ENCODE results near the gene PRSS48.
A peak's percentile ranks its signal among the peaks of the same experiment; 100 is the strongest.
"Not testable (repeated sequence)": the region's sequence is repeated elsewhere in the genome, so short reads cannot be mapped to it uniquely, and the experiment has no call there.

The PRSS48 gene

DNA sequence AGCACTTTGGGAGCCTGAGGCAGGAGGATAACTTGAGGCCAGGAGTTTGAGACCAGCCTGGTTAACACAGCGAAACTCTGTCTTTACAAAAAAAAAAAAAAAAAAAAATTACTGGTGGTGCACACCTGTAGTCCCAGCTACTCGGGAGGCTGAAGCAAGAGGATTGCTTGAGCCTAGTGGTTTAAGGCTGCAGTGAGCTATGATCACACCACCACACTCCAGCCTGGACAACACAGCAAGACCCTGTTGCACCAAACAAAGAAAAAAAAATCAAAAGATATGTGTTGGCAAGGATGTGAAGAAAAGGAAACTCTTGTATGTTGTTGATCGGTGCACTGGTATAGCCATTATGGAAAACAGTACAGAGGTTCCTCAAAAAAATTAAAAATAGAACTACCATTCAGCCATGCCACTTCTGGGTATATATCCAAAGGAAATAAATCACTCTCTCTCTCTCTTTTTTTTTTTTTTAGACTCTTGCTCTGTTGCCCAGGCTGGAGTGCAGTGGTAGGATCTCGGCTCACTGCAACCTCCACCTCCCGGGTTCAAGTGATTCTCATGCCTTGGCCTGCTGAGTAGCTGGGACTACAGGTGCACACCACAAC lies 33.3 kb downstream of the PRSS48 start:
- in situ Hi-C loops (cut with HindIII; ENCODE audit: low pct_ligation_motif_present, low pct_unique_long_range_greater_than_20kb, low sequenced_read_pairs) = no loop called here
- no peak for DNase-seq

DNA sequence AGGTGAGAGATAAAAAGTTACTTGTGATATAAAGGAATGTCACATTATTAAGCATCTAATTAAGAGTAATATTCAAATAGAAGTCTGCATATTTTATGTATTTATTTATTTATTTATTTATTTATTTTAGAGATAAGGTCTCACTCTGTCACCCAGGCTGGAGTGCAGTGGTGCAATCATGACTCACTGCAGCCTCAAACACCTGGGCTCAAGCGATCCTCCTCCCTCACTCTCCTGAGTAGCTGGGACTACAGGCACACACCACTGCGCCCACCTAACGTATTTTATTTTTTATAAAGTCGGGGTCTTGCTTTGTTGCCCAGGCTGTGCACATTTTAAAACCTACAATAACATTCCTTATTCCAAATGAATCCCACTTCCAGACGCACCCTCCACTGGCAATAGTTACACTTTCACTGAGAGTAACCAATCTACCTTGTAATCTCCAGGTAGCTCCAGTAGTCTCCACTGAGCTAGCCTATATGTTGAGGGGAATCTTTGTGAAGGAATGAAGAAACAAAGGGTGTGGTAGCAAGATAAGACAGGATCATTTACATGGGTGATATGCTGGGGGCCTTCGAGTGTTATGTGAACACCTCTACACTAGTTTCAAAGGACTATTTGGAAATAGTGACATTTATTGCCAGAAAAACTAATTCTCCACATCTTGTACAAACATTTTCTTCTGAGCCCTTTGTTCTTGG lies 36.5 kb downstream of the PRSS48 start:
- no peak for DNase-seq
- in situ Hi-C loops (cut with HindIII; ENCODE audit: low pct_ligation_motif_present, low pct_unique_long_range_greater_than_20kb, low sequenced_read_pairs) = no loop called here

DNA sequence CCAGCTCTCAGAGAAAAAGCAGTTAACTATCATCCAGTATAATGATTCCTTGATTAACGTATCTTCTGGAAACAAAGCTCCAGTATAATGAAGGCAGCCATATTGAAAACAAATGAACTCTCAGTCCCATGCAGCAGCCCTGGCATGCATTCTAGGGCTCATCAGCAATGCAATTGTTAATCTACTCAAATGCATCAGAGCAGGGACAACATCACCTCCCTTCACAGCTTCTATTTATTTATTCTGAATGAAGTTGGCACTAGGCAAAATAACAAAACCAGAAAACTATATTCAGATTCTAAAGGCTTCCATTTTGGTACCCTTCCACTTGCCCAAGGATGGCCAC lies 37.0 kb downstream of the PRSS48 start:
- no peak for DNase-seq
- in situ Hi-C loops (cut with HindIII; ENCODE audit: low pct_ligation_motif_present, low pct_unique_long_range_greater_than_20kb, low sequenced_read_pairs) = no loop called here

DNA sequence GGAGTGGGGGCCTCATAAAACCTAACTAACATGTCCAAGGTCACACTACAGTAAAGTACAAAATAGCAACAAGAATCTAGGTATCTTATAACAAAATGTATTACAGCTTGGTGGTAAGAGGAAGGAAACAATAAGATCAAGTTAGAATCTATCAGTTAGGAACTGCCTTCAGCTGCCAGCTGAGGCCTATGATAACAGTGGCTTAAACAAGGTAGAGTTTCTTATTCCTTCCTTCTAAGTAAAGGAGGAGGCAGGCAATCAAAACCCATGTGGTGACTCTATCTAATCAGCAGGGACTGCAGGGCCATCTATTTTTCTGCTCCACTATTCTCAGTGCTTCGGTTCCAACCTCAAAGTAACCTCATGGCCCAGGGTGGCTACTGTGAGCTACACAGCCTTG lies 37.5 kb downstream of the PRSS48 start:
- DNase-seq = no peak
- in situ Hi-C loops (cut with HindIII; ENCODE audit: low pct_ligation_motif_present, low pct_unique_long_range_greater_than_20kb, low sequenced_read_pairs) = no loop called here

DNA sequence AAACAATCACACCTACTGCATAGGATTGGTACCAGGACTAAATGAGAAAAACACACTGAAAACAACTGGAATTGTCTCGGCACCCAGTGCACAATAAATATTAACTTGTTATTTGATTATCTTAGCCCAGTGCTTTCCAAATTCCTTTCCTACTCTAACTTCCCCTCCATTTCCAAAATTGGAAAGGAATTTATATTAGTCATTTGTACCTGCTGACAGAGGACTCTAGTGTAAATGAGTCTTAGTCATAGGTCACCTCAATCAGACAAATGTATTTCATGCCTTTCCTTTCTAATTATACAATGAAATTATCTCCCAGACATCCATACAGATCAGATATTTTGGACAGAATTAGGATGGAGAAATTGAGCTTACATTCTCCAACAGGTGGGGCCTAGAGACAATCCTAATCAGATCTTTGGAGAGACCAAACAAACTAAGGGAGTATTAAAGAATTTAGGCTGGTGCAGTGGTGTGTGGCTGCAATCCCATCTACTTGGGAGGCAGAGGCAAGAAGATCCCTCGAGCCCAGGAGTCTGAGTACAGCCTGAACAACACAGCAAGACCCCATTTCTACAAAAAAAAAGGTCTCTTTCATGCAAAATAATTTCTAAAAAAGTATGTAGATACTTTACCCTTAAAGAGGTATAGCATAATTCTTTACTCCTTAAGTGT lies 38.4 kb downstream of the PRSS48 start:
- in situ Hi-C loops (cut with HindIII; ENCODE audit: low pct_ligation_motif_present, low pct_unique_long_range_greater_than_20kb, low sequenced_read_pairs) = no loop called here
- no peak for DNase-seq

DNA sequence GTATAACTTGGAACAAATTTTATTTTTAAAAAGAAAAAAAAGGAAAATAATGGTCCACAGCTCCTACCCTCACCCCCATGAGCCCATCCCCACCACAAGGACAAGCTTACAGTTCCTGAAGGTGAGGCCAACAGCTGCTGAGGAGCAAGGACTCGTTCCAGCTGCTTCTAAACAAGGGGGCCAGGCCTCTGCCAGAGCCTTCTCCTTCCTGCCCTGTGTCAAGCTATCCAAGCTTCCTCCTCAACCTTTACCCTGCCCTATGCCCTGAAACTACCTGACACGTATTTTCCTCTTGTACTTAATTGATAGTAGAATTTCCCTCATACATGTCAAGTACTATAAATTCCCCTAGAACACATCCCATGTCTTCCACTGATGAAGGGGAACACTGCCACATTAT lies 39.7 kb downstream of the PRSS48 start:
- in situ Hi-C loops (cut with HindIII; ENCODE audit: low pct_ligation_motif_present, low pct_unique_long_range_greater_than_20kb, low sequenced_read_pairs) = no loop called here
- DNase-seq = no peak

DNA sequence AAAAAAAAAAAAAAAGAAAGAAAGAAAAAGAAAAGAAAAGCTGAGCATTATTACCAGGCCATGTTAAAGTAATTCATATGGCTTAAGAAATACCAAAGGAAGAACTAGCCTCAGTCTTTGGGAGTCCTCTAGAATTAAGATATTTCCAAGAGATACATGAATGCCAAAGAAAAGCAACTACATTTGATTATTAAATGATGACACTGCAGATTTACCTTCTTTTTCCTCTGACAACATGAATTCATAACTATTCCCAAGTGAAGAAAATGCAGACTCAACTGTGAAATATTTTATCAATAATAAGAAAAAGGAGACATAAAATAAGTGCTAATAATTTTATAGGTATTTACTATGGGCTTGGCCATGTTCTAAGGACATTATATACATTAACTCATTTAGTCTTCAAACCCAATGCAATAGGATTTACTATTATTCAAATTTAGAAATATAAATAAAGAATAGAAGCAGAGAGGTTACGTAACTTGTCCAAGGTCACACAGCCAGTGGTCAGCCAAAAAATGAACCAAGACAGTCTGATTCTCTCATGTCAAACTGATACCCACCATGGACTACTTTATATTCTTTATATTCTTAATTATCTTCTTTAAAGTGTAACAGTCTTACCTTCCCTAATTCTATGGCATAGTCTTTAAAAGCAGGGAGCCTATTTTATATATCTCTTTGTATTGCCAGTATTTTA lies 41.5 kb downstream of the PRSS48 start:
- in situ Hi-C loops (cut with HindIII; ENCODE audit: low pct_ligation_motif_present, low pct_unique_long_range_greater_than_20kb, low sequenced_read_pairs) = no loop called here
- no peak for DNase-seq

DNA sequence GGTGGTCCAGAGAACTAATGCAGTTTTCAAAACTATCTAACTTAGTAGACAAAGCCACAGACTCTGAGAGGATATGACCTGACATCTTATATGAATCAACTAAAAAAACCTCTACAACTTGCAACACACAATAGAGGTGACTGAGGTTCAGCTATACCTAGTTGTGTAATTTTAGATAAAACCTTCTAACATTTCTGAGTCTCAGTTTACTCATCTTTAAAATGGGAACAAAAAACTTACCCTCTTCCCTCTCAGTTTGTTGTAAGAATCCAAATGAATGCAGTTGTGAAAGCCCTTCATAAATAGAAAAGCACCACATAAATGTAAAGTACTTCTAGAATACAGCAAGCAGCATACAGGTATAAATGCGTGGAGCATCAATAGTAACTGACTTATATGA lies 42.5 kb downstream of the PRSS48 start:
- DNase-seq = no peak
- in situ Hi-C loops (cut with HindIII; ENCODE audit: low pct_ligation_motif_present, low pct_unique_long_range_greater_than_20kb, low sequenced_read_pairs) = no loop called here

DNA sequence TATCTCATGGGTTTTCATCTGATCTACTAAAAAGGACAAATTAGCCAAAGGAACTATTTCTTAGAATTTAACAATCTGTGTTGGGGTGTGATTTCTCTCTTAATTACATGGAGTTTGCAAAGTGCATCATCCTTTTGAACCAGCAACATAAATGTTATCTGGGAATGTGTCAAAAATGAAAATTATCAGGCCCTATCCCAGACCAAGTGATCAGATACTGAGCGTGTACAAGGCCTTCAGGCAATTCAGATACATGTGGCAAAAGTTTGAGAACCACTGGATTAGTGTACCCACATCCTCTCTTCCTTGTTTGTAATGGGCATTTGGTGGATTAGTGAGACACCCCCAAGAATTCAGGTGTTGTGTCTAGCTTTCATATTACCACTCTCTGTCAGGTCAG lies 44.6 kb downstream of the PRSS48 start:
- in situ Hi-C loops (cut with HindIII; ENCODE audit: low pct_ligation_motif_present, low pct_unique_long_range_greater_than_20kb, low sequenced_read_pairs) = no loop called here

DNA sequence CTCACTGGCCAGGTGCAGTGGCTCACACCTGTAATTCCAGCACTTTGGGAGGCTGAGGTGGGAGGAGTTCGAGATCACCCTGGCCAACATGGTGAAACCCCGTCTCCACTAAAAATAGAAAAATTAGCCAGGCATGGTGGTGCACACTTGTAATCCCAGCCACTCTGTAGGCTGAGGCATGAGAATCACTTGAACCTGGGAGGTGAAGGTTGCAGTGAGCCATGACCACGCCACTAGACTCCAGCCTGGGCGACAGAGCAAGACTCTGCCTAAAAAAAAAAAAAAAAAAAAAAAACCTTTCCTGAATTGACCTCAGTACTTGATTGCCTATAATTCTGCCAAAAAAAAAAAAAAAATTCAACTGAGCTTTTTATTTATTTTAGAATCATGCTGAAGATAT lies 45.2 kb downstream of the PRSS48 start:
- in situ Hi-C loops (cut with HindIII; ENCODE audit: low pct_ligation_motif_present, low pct_unique_long_range_greater_than_20kb, low sequenced_read_pairs) = not testable (repeated sequence)
- peak; percentile 19 for DNase-seq

More for the DNA sequence above, 44.6 kb downstream of the PRSS48 start:
- DNase-seq = no peak

DNA sequence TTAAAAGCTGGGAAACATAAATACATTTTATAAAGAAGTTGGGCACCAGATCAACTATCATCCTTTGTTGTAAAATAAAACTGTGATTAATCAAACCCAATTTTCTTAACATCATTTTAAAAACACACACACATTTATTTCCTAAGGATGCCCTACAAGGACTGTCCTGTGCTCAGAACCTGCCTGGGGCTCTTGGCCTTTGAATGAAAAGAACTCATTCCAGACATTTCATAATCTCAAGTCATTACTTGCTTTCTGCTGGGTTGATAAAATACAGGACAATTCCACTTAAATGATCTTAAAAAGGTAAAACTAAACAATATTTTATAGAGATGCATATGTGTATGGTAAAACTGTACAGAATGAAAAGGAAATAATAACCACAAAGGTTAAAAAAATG lies 45.6 kb downstream of the PRSS48 start:
- in situ Hi-C loops (cut with HindIII; ENCODE audit: low pct_ligation_motif_present, low pct_unique_long_range_greater_than_20kb, low sequenced_read_pairs) = no loop called here
- no peak for DNase-seq

DNA sequence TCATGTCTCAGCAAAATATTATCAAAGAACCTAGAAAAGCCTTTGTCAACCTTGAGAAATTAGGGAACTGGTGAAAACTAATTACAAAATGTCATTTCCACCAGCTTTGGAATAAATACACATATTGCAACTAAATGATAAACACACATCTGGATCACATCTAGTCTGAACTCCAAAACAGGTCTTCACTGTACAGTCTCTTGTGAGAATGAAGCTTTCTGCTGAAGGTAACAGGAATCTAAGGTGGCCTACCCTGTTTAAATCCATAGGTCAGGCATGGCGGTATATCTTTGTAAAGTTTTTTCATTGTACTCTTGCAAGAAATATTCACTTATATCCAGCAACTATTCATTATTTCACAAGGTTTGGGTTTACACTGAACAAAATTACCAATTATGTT lies 46.7 kb downstream of the PRSS48 start:
- no peak for DNase-seq
- in situ Hi-C loops (cut with HindIII; ENCODE audit: low pct_ligation_motif_present, low pct_unique_long_range_greater_than_20kb, low sequenced_read_pairs) = no loop called here

DNA sequence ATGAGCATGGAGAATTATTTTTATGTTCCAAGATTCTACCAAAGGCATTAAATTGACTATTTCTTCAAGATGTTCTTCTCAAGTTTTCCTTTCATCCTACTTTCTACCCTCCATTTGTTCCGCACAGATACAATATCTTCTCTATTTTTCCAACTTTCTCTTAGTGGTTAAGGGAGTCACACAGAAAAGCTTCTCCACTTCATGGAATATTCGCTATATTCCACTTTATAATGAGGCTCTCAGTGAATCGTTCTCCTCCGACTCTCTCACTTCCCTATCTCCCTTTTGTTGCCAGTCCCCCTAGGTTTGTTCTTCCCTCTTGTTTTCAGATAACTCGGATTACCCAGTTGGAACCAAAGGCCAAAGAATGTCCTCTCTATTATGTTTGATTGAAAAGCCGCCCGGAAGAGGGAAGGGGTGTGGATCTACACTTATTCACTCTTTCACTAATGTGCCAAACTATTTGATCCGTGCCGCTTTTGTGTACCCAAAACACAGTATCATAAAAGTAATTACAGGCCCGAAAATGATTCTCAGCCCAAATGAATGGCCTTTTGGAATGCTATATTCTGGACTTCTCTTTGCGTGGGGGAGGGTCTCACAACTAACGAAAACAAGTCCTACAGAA lies 47.3 kb downstream of the PRSS48 start:
- DNase-seq = peak; percentile 26
- in situ Hi-C loops (cut with HindIII; ENCODE audit: low pct_ligation_motif_present, low pct_unique_long_range_greater_than_20kb, low sequenced_read_pairs) = no loop called here

DNA sequence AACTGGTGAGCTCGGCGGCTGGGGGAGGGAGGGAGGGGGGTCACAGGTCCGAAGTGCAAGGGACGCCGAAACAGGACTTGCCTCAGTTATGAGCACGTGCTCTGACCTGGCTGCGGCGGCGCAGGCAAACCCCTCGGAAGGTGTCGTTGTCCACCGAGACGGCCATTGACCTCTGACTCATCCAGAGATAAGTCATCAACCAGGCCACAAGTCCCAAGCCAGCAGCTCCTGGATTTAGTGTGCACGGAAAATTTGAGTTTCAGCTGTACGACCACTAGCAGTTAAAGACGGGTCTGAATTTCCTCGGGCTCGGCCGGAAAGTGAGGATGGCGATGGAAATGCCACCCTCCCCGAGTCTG lies 47.8 kb downstream of the PRSS48 start:
- in situ Hi-C loops (cut with HindIII; ENCODE audit: low pct_ligation_motif_present, low pct_unique_long_range_greater_than_20kb, low sequenced_read_pairs) = no loop called here
- DNase-seq = peak; percentile 81

DNA sequence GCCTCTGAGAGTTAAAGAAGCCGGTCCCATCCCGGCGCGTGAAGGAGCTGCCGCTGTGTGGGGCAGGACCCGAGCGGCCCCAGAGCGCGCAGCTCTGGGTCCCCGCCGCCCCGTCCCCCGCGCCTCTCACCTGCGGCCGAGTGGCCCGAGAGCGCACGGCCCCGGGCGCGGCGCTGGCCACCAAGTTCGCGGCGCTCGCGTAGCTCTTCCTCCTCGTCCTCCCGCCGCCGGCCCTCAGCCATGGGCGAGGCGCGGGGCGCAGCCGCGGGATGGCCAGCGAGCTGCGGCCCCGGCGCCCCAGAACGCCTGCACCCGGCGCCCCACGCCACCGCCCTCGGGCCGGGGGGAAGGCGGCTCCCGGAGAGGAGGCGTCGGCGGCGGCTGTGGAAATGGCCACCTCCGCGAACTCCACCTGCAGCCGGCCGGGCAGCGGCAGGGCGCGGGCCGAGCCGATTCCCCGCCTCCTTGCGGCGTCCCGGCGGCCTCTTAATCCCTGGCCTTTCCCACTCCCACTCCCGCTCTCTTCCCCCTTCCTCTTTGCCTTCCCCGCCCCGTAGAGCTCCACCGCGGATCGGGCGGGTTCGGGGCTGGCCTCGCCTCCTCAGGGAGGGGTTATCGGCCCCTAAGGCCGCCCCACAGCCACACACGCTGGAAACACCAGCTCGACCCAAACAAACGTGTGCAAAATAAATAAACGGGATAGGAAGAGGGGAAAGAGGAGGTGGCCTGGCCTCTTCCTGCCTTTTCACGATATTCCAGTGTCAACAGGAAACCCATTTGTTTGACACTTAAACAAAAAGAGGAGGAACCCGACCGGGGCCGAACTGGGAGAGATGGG lies 48.4 kb downstream of the PRSS48 start, which contains the start of gene SH3D19:
SH3D19 (minus strand) TSS at position 495 of the 838 bp plus-strand sequence; CDS start at position 242, 253 bp downstream.
- in situ Hi-C loops (cut with HindIII; ENCODE audit: low pct_ligation_motif_present, low pct_unique_long_range_greater_than_20kb, low sequenced_read_pairs) = no loop called here
- peak; percentile 74 for DNase-seq

DNA sequence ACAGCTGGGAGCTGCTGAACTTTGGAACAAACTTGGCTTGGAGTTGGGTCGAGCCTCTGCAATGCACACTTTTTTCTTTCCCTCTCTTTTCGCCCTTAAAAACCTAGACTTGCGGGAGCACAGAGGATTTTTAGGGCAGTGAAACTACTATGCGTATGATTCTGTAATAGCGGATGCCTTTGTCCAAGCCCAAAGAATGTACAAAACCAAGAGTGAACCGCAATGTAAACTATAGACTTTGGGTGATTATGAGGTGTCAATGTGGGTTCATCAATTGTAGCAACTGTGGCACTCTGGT lies 48.9 kb downstream of the PRSS48 start:
- no peak for DNase-seq
- in situ Hi-C loops (cut with HindIII; ENCODE audit: low pct_ligation_motif_present, low pct_unique_long_range_greater_than_20kb, low sequenced_read_pairs) = no loop called here

DNA sequence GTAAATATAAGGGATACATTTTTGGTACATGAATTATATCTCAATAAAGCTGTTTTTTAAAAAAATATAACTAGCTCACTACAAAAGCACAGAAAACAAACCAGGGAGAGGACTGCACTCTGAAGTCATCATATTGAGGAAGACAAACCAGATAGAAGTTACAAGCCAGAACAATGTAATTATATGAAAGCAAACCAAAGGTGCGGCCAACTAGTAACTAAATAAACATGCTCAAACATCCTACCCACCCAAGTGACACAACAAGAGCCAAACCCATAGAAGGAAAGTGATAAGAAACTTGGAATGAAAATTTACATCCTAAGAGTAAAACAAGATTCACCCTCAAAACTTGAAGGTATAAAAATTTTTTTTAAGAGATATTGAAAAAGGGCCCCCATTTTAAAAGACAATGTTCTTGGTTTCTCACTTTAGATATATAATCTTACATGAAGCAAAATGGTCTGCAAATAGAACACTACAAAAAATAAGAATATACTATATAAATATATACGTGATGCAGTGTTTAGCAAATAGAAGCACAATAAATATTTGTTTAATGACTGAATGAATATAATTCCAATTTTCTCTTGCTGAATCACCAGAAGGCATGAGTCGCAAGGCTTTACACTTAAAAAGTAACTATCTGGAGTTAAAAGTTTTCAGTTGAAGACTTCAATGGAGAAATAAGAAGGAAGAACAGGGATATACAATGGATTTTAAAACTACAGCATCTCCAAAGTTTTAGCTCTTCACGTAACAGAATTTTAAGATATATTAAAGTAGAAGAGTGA lies 52.5 kb downstream of the PRSS48 start:
- in situ Hi-C loops (cut with HindIII; ENCODE audit: low pct_ligation_motif_present, low pct_unique_long_range_greater_than_20kb, low sequenced_read_pairs) = no loop called here
- DNase-seq = no peak

All from ACHN (cell line).